ENCODE measurements around the gene CNTNAP2. TPM values are rescaled to one million over a fixed set of nuclear protein-coding genes. Genes with fewer than 3 reads are reported as not detected.

The CNTNAP2 gene
- total RNA-seq, 1 donor from 2014 or later = 0.59 TPM

GRCh38 chr7:147653456-147653855, 1536.9 kb downstream of the CNTNAP2 start:
- no peaks in the 10 kb centered on the region for H3K36me3 ChIP-seq
- no peaks in the 10 kb centered on the region for H3K27me3 ChIP-seq (ENCODE audit: low read depth)
- no peak overlapping the region for H3K4me3 ChIP-seq
- no peaks in the 10 kb centered on the region for H3K4me1 ChIP-seq
- TF ChIP-seq CTCF (IDR thresholded peaks at IDR 0.05) = no peak
- no peaks in the 10 kb centered on the region for H3K9me3 ChIP-seq
- DNase-seq (no peak), ATAC-seq (no peak)
- H3K27ac ChIP-seq = no peak overlapping the region
- intact Hi-C loops (cut with DNase I) = no loop called here

GRCh38 chr7:147658392-147658967, 1541.9 kb downstream of the CNTNAP2 start:
- Histone ChIP-seq H3K4me1 (no peaks in the 10 kb centered on the region), H3K27ac (no peak overlapping the region), H3K27me3 (ENCODE audit: low read depth) (no peaks in the 10 kb centered on the region), H3K36me3 (no peaks in the 10 kb centered on the region), H3K9me3 (no peaks in the 10 kb centered on the region), H3K4me3 (no peak overlapping the region)
- intact Hi-C loops (cut with DNase I) = no loop called here
- TF ChIP-seq CTCF (IDR thresholded peaks at IDR 0.05) = no peak
- ATAC-seq (no peak), DNase-seq (no peak)

- no peak overlapping the region for H3K4me3 ChIP-seq
- intact Hi-C loops (cut with DNase I) = no loop called here
- DNase-seq (no peak), ATAC-seq (no peak)
- H3K27ac ChIP-seq = no peak overlapping the region
- H3K27me3 ChIP-seq (ENCODE audit: low read depth) = no peaks in the 10 kb centered on the region
- no peaks in the 10 kb centered on the region for H3K4me1 ChIP-seq
- no peak for TF ChIP-seq CTCF (IDR thresholded peaks at IDR 0.05)
- no peaks in the 10 kb centered on the region for H3K9me3 ChIP-seq
- no peaks in the 10 kb centered on the region for H3K36me3 ChIP-seq
Measured at GRCh38 chr7:147659036-147659995, 1542.7 kb downstream of the CNTNAP2 start.

- intact Hi-C loops (cut with DNase I) = no loop called here
- H3K9me3 ChIP-seq = no peaks in the 10 kb centered on the region
- no peaks in the 10 kb centered on the region for H3K27me3 ChIP-seq (ENCODE audit: low read depth)
- no peak for TF ChIP-seq CTCF (IDR thresholded peaks at IDR 0.05)
- H3K27ac ChIP-seq = no peak overlapping the region
- no peaks in the 10 kb centered on the region for H3K36me3 ChIP-seq
- DNase-seq = no peak
- no peak for ATAC-seq
- H3K4me1 ChIP-seq = no peaks in the 10 kb centered on the region
- no peak overlapping the region for H3K4me3 ChIP-seq
Measured at GRCh38 chr7:147664541-147664940, 1547.9 kb downstream of the CNTNAP2 start.

GRCh38 chr7:147670759-147671158, 1554.2 kb downstream of the CNTNAP2 start:
- no peak for ATAC-seq
- TF ChIP-seq CTCF (IDR thresholded peaks at IDR 0.05) = no peak
- Histone ChIP-seq H3K4me1 (no peaks in the 10 kb centered on the region), H3K9me3 (no peaks in the 10 kb centered on the region), H3K27me3 (ENCODE audit: low read depth) (no peaks in the 10 kb centered on the region), H3K36me3 (no peaks in the 10 kb centered on the region), H3K27ac (no peak overlapping the region), H3K4me3 (no peak overlapping the region)
- no peak for DNase-seq
- intact Hi-C loops (cut with DNase I) = no loop called here

Measured in lower lobe of right lung (tissue), 2 donors.